ENCODE data around the gene GUCD1.

Gene GUCD1

GRCh38 chr22:24501301-24502005, 53.5 kb downstream of the GUCD1 start:
- DNase-seq = no peak

GRCh38 chr22:24500277-24500820, 54.6 kb downstream of the GUCD1 start:
- DNase-seq = no peak

- no peak for DNase-seq
Observed at GRCh38 chr22:24499706-24500276, 55.1 kb downstream of the GUCD1 start.

GRCh38 chr22:24498824-24499223, 56.1 kb downstream of the GUCD1 start:
- DNase-seq = no peak

GRCh38 chr22:24497841-24498258, 57.1 kb downstream of the GUCD1 start:
- DNase-seq = no peak

- DNase-seq = no peak
Observed at GRCh38 chr22:24496661-24497060, 58.3 kb downstream of the GUCD1 start.

GRCh38 chr22:24496234-24496633, 58.7 kb downstream of the GUCD1 start:
- DNase-seq = no peak

GRCh38 chr22:24495365-24495675, 59.6 kb downstream of the GUCD1 start:
- no peak for DNase-seq

GRCh38 chr22:24494528-24495364, 60.2 kb downstream of the GUCD1 start, which contains the start of gene UPB1:
Gene UPB1, plus strand, starts transcription at chr22:24495332. Its CDS starts 72 bp downstream, at chr22:24495404.
- no peak for DNase-seq

GRCh38 chr22:24494167-24494527, 60.8 kb downstream of the GUCD1 start:
- no peak for DNase-seq

- no peak for DNase-seq
Observed at GRCh38 chr22:24492391-24492790, 62.5 kb downstream of the GUCD1 start.

All from activated CD4-positive, CD25-positive, alpha-beta regulatory T cell treated with anti-CD3 and anti-CD28 coated beads, Interleukin-2, amount 50 U/mL, for 72 hours (primary cell).